ENCODE data around the gene RRP8. TPM values are rescaled to one million over a fixed set of nuclear protein-coding genes. Genes with fewer than 3 reads are reported as not detected.

RRP8 gene
- total and polyA plus RNA-seq, 12 donors, result 9.4 to 34.8 (median 22.3) TPM

- Histone ChIP-seq H3K9me3 (replicated peaks in 1 of 3) (no peaks in the 10 kb centered on the region), H3K36me3 (replicated peaks in 1 of 2) (no peaks in the 10 kb centered on the region), H3K4me1 (replicated peaks in 1 of 2) (no peaks in the 10 kb centered on the region), H3K27ac (no peak overlapping the region), H3K27me3 (no peaks in the 10 kb centered on the region), H3K4me3 (no peak overlapping the region)
- no peak for DNase-seq
- TF ChIP-seq POLR2A (IDR thresholded peaks at IDR 0.05), result no peak
- TF ChIP-seq, protein P1, sequence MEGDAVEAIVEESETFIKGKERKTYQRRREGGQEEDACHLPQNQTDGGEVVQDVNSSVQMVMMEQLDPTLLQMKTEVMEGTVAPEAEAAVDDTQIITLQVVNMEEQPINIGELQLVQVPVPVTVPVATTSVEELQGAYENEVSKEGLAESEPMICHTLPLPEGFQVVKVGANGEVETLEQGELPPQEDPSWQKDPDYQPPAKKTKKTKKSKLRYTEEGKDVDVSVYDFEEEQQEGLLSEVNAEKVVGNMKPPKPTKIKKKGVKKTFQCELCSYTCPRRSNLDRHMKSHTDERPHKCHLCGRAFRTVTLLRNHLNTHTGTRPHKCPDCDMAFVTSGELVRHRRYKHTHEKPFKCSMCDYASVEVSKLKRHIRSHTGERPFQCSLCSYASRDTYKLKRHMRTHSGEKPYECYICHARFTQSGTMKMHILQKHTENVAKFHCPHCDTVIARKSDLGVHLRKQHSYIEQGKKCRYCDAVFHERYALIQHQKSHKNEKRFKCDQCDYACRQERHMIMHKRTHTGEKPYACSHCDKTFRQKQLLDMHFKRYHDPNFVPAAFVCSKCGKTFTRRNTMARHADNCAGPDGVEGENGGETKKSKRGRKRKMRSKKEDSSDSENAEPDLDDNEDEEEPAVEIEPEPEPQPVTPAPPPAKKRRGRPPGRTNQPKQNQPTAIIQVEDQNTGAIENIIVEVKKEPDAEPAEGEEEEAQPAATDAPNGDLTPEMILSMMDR (IDR thresholded peaks at IDR 0.05), result no peak
- intact Hi-C loops (cut with DNase I), result no loop called here
- 92 to 100% (median 96%) methylated on average over 1 of the region's 1 CpG for WGBS, 4 donors
Measured at GRCh38 chr11:6559369-6559768, 44.0 kb downstream of the RRP8 start.

GRCh38 chr11:6557761-6558674, 45.4 kb downstream of the RRP8 start:
- intact Hi-C loops (cut with DNase I), result no loop called here
- no peak overlapping the region for H3K4me3 ChIP-seq

GRCh38 chr11:6557063-6557462, 46.4 kb downstream of the RRP8 start:
- Histone ChIP-seq H3K27me3 (no peaks in the 10 kb centered on the region), H3K9me3 (replicated peaks in 1 of 3) (no peaks in the 10 kb centered on the region), H3K36me3 (replicated peaks in 1 of 2) (no peaks in the 10 kb centered on the region), H3K4me1 (replicated peaks in 1 of 2) (no peaks in the 10 kb centered on the region), H3K27ac (no peak overlapping the region), H3K4me3 (no peak overlapping the region)
- intact Hi-C loops (cut with DNase I), result no loop called here
- 85 to 95% (median 93%) methylated on average over 5 to 11 of the region's 11 CpGs for WGBS, 4 donors
- DNase-seq, result no peak
- TF ChIP-seq, protein P1 (IDR thresholded peaks at IDR 0.05), result no peak
- TF ChIP-seq POLR2A (IDR thresholded peaks at IDR 0.05), result no peak

More at GRCh38 chr11:6557761-6558674, 45.4 kb downstream of the RRP8 start:
- TF ChIP-seq, protein P1 (IDR thresholded peaks at IDR 0.05), result no peak
- TF ChIP-seq POLR2A (IDR thresholded peaks at IDR 0.05), result no peak
- H3K27me3 ChIP-seq, result no peaks in the 10 kb centered on the region
- H3K27ac ChIP-seq, result no peak overlapping the region
- 96 to 98% (median 96%) methylated on average over 6 to 14 of the region's 14 CpGs for WGBS, 4 donors
- no peaks in the 10 kb centered on the region for H3K36me3 ChIP-seq (replicated peaks in 1 of 2)
- no peaks in the 10 kb centered on the region for H3K9me3 ChIP-seq (replicated peaks in 1 of 3)
- DNase-seq, result no peak
- no peaks in the 10 kb centered on the region for H3K4me1 ChIP-seq (replicated peaks in 1 of 2)

DNA sequence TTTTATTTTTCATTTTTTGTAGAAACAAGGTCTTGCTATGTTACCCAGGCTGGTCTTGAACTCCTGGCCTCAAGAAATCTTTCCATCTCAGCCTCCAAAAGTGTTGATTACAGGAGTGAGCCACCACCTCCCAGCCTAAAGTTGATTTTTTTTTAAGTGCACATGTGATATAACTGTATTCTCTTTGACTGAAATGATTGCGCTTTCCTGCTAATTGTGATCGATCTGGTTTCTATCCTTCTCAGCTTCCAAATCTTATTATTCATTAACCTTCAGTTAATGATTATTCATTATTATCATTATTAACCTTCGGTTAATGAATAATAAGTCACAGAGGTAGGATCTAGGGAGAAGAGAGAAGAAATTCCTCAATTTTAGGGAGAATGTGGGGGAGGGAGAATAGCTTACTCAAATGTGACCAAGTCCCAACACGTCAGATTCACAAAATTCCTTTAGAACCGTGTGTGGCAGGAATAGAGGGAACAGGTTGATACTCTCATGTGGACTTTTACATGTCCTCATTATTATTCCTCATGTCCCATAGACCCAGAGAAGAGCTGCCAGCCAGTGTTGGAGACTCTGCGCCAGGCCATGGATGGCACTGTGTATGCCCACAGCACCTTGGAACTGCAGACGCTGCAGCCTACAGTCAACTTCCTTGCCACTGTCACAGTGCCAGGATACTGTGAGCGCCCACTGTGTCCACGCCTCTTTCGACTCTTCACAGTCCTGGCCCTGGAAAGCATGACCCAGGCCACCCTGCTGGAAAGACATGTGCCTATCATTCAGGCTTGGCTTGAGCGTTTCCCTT, 47.1 kb downstream of the RRP8 start:
- intact Hi-C loops (cut with DNase I), result no loop called here
- 85 to 97% (median 94%) methylated on average over 11 of the region's 11 CpGs for WGBS, 4 donors
- no peak overlapping the region for H3K4me3 ChIP-seq
- H3K27ac ChIP-seq, result no peak overlapping the region
- H3K36me3 ChIP-seq (replicated peaks in 1 of 2), result no peaks in the 10 kb centered on the region
- TF ChIP-seq, protein P1 (IDR thresholded peaks at IDR 0.05), result no peak
- TF ChIP-seq POLR2A (IDR thresholded peaks at IDR 0.05), result no peak
- no peaks in the 10 kb centered on the region for H3K4me1 ChIP-seq (replicated peaks in 1 of 2)
- no peaks in the 10 kb centered on the region for H3K9me3 ChIP-seq (replicated peaks in 1 of 3)
- no peak for DNase-seq
- no peaks in the 10 kb centered on the region for H3K27me3 ChIP-seq
